ENCODE results near the gene KIAA1328. TPM values are rescaled to one million over a fixed set of nuclear protein-coding genes. Genes with fewer than 3 reads are reported as not detected.

KIAA1328 gene
- total RNA-seq, 1 experiment from 2014 or later: 6.2 TPM

- in situ Hi-C loops (cut with HindIII; ENCODE audit: low pct_unique_long_range_greater_than_20kb, low sequenced_read_pairs) (no loop called here), intact Hi-C loops (cut with micrococcal nuclease; ENCODE audit: unreplicated experiment) (no loop called here)
- POLR2A ChIA-PET: no interaction called here
- H3K4me3 ChIP-seq (ENCODE audit: low read depth in 2 of 2, low read length in 2 of 2): no peak overlapping the region
- no TSS peak for BruUV-seq (replicated peaks)
- H3K9me3 ChIP-seq (ENCODE audit: control insufficient read depth, insufficient read depth, low read depth, low read length): 0 out of 2 replicates have a peak, but pooled peaks cover 6% of the 10 kb centered on the region
- no peak overlapping the region for H3K27ac ChIP-seq (ENCODE audit: low read length)
- no peaks in the 10 kb centered on the region for H3K36me3 ChIP-seq (ENCODE audit: control insufficient read depth, insufficient read depth, low read length)
- ATAC-seq: peak; percentile 88
- no peak for DNase-seq (ENCODE audit: low read depth, low spot score)
- H3K27me3 ChIP-seq (ENCODE audit: control insufficient read depth, insufficient read depth, low read length): no peaks in the 10 kb centered on the region
- no peak for TF ChIP-seq POLR2AphosphoS5 (IDR thresholded peaks at IDR 0.05; ENCODE audit: low read depth, low read length)
- TF ChIP-seq SIN3A (IDR thresholded peaks at IDR 0.05; ENCODE audit: borderline replicate concordance, insufficient read depth, low read depth, low read length): no peak
- TF ChIP-seq REST (IDR thresholded peaks at IDR 0.05; ENCODE audit: insufficient read depth in 1 of 2, low read depth in 2 of 2, low read length in 1 of 2): no peak
- TF ChIP-seq CTCF (IDR thresholded peaks at IDR 0.05): no peak
- TF ChIP-seq TCF7L2 (IDR thresholded peaks at IDR 0.05; ENCODE audit: low read depth, low read length): no peak
- no peaks in the 10 kb centered on the region for H3K4me1 ChIP-seq (ENCODE audit: control insufficient read depth, insufficient read depth, low read length)
- CTCF ChIA-PET: no interaction called here
Observed at GRCh38 chr18:36850527-36851201, 21.7 kb downstream of the KIAA1328 start.

- no peak overlapping the region for H3K4me3 ChIP-seq (ENCODE audit: low read depth in 2 of 2, low read length in 2 of 2)
- ChIA-PET CTCF (no interaction called here), POLR2A (no interaction called here)
- no peak for TF ChIP-seq TCF7L2 (IDR thresholded peaks at IDR 0.05; ENCODE audit: low read depth, low read length)
- no peak for TF ChIP-seq POLR2AphosphoS5 (IDR thresholded peaks at IDR 0.05; ENCODE audit: low read depth, low read length)
- TF ChIP-seq SIN3A (IDR thresholded peaks at IDR 0.05; ENCODE audit: borderline replicate concordance, insufficient read depth, low read depth, low read length): no peak
- no peak for TF ChIP-seq CTCF (IDR thresholded peaks at IDR 0.05)
- no peak for TF ChIP-seq REST (IDR thresholded peaks at IDR 0.05; ENCODE audit: insufficient read depth in 1 of 2, low read depth in 2 of 2, low read length in 1 of 2)
- ATAC-seq (no peak), DNase-seq (ENCODE audit: low read depth, low spot score) (no peak)
- H3K36me3 ChIP-seq (ENCODE audit: control insufficient read depth, insufficient read depth, low read length): no peaks in the 10 kb centered on the region
- H3K27ac ChIP-seq (ENCODE audit: low read length): no peak overlapping the region
- BruUV-seq (replicated peaks): no TSS peak
- H3K9me3 ChIP-seq (ENCODE audit: control insufficient read depth, insufficient read depth, low read depth, low read length): 0 out of 2 replicates have a peak, but pooled peaks cover 6% of the 10 kb centered on the region
- intact Hi-C loops (cut with micrococcal nuclease; ENCODE audit: unreplicated experiment): no loop called here
- no peaks in the 10 kb centered on the region for H3K4me1 ChIP-seq (ENCODE audit: control insufficient read depth, insufficient read depth, low read length)
- H3K27me3 ChIP-seq (ENCODE audit: control insufficient read depth, insufficient read depth, low read length): no peaks in the 10 kb centered on the region
- in situ Hi-C loops (cut with HindIII; ENCODE audit: low pct_unique_long_range_greater_than_20kb, low sequenced_read_pairs): no loop called here
Observed at GRCh38 chr18:36851202-36851590, 22.3 kb downstream of the KIAA1328 start.
